AG09309 (cell line): ENCODE results near the gene CCL2.
A peak's percentile ranks its signal among the peaks of the same experiment; 100 is the strongest.

Experiments
- DNase-seq: peaks from one replicate; pipeline ENCODE4 v3.0.0-alpha.2; 2010; ENCODE audit warnings: low read depth
- H3K4me3 ChIP-seq: 2 replicates; pipeline ENCODE4 v1.5.1; 2011; ENCODE audit warnings: mild to moderate bottlenecking, low read depth, low read length, moderate library complexity; ENCODE audit not compliant: control insufficient read depth
- CTCF ChIP-seq: IDR thresholded peaks from 2 replicates; pipeline ENCODE4 v1.5.1; 2011; ENCODE audit warnings: mild to moderate bottlenecking, low read depth, low read length, inconsistent platforms; ENCODE audit not compliant: insufficient read depth, control insufficient read depth; ENCODE audit errors: missing control alignments

The CCL2 gene

GRCh38 chr17:34299027-34299426 is 43.9 kb downstream of the CCL2 start:
- no peak overlapping the region for H3K4me3 ChIP-seq
- no peak for DNase-seq
- no peak for TF ChIP-seq CTCF

DNA sequence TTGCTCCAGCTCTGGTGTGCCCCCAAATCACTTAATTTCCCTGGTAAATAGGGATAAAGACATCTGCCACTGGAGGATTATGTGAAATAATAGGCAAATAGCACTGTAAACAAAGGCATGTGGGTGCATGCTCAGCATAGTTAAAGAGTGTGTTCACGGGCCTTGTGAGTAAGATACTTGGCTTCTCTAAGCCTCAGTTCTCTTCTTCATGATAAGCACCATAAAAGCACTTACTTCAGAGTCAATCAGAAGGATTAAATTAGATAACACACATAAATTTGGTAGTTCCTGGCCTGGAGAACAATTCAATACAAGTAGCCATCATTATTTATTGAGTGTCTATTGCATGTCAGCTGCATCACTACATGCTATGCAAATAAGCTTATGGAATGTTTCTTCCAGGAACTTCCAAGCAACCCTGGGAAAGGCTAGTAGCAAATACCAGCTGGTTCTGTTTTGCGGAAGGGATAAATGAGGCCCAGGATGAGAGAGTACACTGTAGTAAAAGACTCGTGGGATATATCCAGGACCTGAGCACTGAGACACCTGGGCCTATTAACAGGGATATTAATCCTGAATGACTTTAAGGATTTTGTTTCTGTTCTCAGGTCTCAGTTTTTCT is 45.0 kb downstream of the CCL2 start:
- DNase-seq: peak; percentile 55
- H3K4me3 ChIP-seq: no peak overlapping the region
- no peak for TF ChIP-seq CTCF

DNA sequence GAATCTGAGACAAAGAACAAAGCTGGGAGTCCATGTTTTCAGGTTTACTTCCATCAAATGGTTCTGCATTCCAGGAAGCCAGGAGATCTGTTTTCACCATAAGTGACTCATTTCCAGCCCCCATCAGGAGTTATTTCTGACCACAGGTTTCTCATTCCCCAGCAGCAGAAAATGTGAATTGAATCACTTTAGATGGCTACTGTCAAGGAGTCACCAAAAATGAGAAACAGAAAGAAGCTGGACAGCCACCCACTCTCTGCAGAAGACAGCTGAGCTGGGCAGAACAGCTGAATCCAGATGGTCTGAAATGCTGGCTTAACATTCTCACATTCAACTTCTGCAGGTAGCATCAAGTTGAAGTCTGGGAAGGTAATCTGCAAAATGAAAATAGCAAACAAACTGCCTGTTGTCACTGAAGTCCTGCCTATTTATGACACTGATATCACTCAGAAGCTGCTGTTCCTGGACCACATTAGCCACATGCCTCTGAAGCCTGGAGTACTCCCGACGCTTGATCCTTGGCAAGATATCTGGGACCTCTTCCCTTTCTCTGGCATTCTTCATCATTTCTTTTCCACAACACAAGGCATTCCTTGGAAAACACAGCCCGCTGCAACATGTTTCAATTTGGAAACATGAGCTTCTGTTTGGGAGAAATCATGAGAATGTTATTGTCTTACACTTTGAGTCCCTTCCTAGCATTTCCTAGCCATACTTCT is 45.7 kb downstream of the CCL2 start:
- DNase-seq: no peak
- H3K4me3 ChIP-seq: no peak overlapping the region
- no peak for TF ChIP-seq CTCF

- DNase-seq: peak; percentile 29
- no peak for TF ChIP-seq CTCF
- H3K4me3 ChIP-seq: no peak overlapping the region
Observed at GRCh38 chr17:34301986-34302385, 46.9 kb downstream of the CCL2 start.

DNA sequence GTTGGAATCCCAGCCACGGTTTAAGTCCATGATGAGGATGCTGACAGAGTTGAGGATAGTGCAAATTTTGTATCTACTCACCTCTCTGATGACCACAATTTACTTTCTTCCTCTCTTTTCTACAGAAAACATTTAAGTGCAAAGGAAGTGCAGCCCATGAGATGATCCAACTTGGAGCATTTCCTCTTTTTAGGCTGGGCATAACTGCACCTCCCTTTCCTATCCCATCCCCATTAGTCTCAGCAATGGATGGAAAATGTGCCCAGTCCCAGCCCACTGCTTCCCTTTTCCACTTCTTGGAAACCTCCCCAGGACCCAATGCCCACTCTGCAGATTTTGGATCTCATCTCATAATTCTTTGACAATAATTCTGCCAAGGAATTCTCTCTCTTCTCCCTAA is 47.6 kb downstream of the CCL2 start:
- no peak for TF ChIP-seq CTCF
- no peak for DNase-seq
- no peak overlapping the region for H3K4me3 ChIP-seq

- no peak for DNase-seq
- no peak overlapping the region for H3K4me3 ChIP-seq
- TF ChIP-seq CTCF: no peak
Observed at GRCh38 chr17:34303606-34304005, 48.5 kb downstream of the CCL2 start.
